GM12865 (cell line): ENCODE measurements around the gene DLX3.

Experiments
- DNase-seq: peaks from one replicate; pipeline ENCODE4 v3.0.0; 2010; ENCODE audit warnings: low read depth
- H3K4me3 ChIP-seq: 2 replicates; pipeline ENCODE4 v1.5.1; 2011; ENCODE audit warnings: mild to moderate bottlenecking, low read depth, low read length, control low read depth
- TF ChIP-seq, protein P1 (sequence below): IDR thresholded peaks from 2 replicates; pipeline ENCODE4 v1.5.1; 2011; ENCODE audit warnings: low read length, control low read depth, low read depth, inconsistent platforms; ENCODE audit not compliant: insufficient read depth; ENCODE audit errors: missing control alignments

The DLX3 gene

DNA sequence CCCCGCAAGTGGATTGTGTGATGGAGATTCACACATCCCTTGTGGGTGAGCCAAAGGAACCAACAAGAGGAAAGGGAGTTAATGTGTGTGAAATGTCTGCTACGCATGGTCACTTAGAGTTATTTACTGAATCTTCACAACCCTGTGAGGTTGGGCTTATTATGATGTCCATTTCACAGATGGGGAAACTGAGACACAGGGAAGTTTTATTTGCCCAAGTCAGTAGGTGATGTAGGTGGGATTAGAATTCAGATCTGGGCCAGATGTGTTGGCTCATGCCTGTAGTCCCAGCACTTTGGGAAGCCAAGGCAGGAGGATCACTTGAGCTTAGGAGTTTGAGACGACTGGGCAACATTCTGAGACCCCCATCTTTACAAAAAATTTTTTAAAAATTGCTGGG is 37.7 kb downstream of the DLX3 start:
- TF ChIP-seq, protein P1, sequence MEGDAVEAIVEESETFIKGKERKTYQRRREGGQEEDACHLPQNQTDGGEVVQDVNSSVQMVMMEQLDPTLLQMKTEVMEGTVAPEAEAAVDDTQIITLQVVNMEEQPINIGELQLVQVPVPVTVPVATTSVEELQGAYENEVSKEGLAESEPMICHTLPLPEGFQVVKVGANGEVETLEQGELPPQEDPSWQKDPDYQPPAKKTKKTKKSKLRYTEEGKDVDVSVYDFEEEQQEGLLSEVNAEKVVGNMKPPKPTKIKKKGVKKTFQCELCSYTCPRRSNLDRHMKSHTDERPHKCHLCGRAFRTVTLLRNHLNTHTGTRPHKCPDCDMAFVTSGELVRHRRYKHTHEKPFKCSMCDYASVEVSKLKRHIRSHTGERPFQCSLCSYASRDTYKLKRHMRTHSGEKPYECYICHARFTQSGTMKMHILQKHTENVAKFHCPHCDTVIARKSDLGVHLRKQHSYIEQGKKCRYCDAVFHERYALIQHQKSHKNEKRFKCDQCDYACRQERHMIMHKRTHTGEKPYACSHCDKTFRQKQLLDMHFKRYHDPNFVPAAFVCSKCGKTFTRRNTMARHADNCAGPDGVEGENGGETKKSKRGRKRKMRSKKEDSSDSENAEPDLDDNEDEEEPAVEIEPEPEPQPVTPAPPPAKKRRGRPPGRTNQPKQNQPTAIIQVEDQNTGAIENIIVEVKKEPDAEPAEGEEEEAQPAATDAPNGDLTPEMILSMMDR: no peak
- DNase-seq: no peak
- H3K4me3 ChIP-seq: no peak overlapping the region

DNA sequence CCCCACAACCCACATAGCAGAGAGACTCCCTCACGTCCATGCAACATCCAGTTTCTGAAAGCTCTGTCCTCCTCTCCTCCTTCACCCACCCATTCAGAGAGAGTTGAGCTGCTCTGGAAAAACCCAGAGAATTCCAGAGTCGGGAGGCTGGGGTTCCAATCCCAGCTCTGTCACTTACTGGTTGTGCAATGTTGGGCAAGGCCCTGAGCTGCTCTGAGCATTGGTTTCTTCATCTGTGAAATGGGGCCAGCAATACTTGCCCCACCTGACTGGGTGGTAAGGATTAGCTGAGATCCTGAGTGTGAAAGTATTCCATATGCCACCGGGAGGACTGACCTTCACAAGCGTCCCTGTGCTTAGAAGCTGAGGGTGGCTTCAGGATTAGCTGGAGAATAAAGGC is 38.2 kb downstream of the DLX3 start:
- no peak overlapping the region for H3K4me3 ChIP-seq
- TF ChIP-seq, protein P1: no peak
- DNase-seq: no peak

DNA sequence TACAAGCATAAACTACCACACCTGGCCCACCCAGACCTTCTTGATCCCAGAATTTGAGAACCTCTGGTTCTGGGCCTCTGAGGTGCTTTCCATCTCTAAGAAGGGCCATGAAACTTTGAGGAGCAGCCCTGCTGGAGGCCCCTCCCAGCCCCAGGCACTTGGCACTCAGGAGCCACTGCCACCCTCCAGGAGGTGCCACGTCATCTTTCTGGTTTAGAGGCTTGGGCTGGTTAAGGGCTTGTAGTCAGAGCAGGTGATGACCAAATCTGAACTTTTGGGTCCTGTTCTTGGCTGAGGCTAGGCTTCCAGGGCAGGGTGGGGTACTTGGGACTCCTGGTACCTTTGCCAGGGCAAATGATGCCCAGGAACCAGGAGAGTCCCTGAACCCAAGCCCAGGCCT is 39.9 kb downstream of the DLX3 start:
- DNase-seq: no peak
- TF ChIP-seq, protein P1: no peak
- H3K4me3 ChIP-seq: no peak overlapping the region

DNA sequence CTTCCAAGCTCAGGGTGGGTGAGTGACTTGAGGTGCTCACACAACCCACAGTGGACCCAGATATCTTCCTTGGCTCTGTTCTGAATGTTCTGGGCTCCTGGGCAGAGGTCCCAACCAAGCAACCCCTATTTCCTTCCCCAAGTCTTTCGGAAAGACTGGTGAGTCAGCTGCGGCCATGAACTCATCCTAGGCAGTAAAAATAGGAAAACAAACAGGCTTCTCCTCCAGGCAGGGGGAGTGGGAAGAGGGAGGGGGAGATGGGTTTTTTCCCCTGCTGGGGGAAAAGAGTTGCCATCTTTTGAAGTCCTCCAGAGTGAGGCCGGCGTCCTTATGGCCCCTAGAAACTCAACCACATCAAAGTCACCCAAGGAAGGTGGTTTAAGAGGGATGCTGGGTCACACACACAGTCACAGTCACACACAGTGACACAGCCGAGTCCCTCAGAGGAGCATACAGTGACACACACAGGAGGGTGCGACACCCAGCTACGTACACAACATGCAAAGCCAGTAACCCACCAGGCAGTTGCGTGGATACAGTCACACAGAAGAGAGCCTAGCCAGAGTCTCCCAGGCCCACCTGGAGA is 42.0 kb downstream of the DLX3 start:
- no peak overlapping the region for H3K4me3 ChIP-seq
- TF ChIP-seq, protein P1: no peak
- DNase-seq: no peak

DNA sequence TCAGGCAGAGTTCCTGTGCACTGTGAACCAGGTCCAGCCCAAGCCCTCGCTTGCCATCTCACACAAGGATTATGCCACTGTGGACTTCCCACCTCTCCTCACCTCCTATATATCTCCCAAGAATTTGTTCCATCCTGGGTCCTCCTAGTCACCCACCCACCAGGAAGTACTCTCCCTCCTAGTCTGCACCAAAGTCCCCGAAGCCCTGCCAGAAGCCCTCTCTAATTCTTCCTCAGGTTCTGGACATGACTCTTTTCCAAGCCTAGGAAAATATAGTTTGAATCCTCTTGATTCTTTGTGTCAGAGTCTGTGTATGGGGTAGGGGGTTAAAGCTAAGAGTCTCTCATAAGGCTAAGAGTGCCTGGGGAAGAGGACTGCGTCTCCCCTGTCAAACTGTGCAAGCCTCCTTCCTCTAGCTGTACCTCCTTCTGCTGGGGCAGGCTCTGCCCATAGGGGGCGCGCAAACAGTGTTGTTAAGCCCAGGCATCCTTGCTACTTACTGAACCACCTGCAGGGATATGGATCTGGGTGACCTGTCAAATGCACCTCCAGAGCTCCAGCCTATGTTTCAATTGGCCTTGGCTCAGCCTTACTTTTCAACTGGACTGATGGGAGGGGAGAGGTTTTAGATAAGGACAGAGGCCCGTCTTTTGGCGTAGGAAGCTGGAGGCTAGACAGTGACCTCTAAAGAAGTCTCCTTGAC is 42.7 kb downstream of the DLX3 start:
- no peak overlapping the region for H3K4me3 ChIP-seq

DNA sequence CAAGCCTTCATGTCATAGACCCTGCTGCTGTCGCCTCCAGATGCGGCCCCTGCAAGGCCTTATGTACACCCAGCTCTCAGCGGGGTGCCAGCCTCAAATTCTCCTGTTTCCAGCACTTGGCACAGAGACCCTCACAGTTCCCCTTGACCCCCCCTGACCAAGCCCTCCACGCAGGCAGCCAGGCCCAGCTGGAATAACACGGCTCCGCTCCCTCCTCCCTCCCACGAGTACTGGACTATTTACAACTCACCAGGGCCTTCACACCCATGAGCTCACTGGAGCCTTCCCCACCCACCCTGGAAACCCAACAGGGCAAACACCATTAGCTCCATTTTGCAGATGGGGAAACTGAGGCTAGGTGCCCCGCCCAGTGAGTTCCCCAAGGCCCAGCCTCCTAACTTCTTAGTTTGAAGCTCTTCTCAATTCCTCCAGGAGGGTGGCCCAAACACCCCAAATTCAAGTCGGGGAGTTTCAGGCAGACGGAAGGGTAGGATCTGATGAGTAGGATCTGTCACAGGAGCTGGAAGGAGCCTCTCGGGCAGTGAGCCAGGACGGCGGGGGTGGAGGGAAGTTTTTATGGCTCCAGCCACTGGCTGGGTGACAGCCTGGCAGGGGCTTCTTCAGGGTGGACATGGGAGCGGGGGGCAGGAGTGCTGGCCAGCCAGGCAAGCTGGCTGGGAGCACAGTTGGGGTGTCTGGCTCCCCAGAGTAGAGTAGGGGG is 43.5 kb downstream of the DLX3 start:
- H3K4me3 ChIP-seq: no peak overlapping the region
- TF ChIP-seq, protein P1: no peak
- no peak for DNase-seq

More for the DNA sequence above, 42.7 kb downstream of the DLX3 start:
- TF ChIP-seq, protein P1: peak; percentile 97
- peak; percentile 79 for DNase-seq
